Duodenal mucosa (tissue), 2 donors: ENCODE data around the gene LCN2.

Experiments
- H3K27ac ChIP-seq: one replicate; pipeline ENCODE4 v1.7.0; 2013; ENCODE audit warnings: low read depth, low read length
- H3K27me3 ChIP-seq, 2 donors: one replicate each; pipeline ENCODE4 v1.7.0; 2013; ENCODE audit warnings: low read length in 2 of 2, control low read depth in 1 of 2; ENCODE audit not compliant: insufficient read depth in 2 of 2, control insufficient read depth in 1 of 2
- H3K36me3 ChIP-seq, 2 donors: one replicate each; pipeline ENCODE4 v1.7.0; 2013; ENCODE audit warnings: low read length in 2 of 2, control low read depth in 1 of 2; ENCODE audit not compliant: insufficient read depth in 2 of 2, control insufficient read depth in 1 of 2
- H3K4me1 ChIP-seq, 2 donors: one replicate each; pipeline ENCODE4 v1.7.0; 2013; ENCODE audit warnings: low read length in 2 of 2, control low read depth in 1 of 2; ENCODE audit not compliant: insufficient read depth in 2 of 2, control insufficient read depth in 1 of 2
- H3K4me3 ChIP-seq, 2 donors: one replicate each; pipeline ENCODE4 v1.7.0; 2013; ENCODE audit warnings: low read length in 2 of 2, low read depth in 1 of 2
- H3K9ac ChIP-seq, 2 donors: one replicate each; pipeline ENCODE4 v1.7.0; 2013; ENCODE audit warnings: low read length in 2 of 2, low read depth in 1 of 2
- H3K9me3 ChIP-seq, 2 donors: one replicate each; pipeline ENCODE4 v1.7.0; 2013; ENCODE audit warnings: low read length in 2 of 2, control low read depth in 1 of 2; ENCODE audit not compliant: control insufficient read depth in 1 of 2

LCN2 gene

DNA sequence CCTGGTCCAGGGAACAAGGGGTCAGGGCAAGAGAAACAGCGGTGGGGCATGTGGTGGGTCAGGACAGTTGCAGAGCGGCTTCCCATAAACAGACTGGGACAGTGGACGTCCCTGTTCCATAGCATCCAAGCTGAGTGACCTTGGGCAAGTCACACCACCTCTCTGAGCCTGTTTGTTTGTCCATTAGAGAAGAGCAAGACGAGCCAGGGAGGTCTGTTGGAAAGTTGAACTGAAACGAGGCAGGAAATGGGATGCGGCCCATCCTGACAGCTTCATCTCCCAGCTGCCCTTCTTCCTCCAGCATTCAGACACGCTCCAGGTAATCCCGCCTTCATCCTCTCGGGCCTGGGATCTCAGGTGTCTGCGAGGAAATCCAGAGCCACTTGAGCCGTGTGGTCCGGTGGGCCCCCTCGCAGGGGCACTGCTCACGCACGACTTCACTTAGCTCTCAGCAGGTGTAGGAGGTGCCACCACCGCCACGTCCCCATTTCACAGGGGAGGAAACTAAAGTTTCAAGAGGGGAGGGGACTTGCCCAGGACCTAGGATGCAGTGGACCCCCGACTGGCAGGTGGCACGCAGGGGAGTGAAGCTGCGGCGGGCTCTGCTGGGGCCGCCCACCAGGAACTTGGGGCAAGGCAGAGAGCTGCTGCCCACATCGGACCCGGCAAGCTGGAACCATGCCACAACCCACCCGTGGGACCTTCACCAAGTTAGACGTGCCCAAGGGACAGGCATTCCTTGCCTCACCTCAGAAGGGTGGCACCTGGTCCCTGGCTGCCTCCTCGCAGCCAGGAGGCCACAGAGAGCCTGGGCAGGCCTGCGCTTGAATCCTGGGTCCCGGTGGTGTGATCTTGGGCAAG, 34.7 kb upstream of the LCN2 start:
- Histone ChIP-seq H3K9ac (peak overlapping the region; percentile 84 to 96), H3K9me3 (no peaks in the 10 kb centered on the region), H3K4me1 (peaks cover 19 to 26% of the 10 kb centered on the region in 2 donors), H3K4me3 (peak overlapping the region; percentile 66 to 74), H3K27ac (peak overlapping the region; percentile 91), H3K36me3 (peaks cover 0 to 9% of the 10 kb centered on the region in 2 donors), H3K27me3 (no peaks in the 10 kb centered on the region)

DNA sequence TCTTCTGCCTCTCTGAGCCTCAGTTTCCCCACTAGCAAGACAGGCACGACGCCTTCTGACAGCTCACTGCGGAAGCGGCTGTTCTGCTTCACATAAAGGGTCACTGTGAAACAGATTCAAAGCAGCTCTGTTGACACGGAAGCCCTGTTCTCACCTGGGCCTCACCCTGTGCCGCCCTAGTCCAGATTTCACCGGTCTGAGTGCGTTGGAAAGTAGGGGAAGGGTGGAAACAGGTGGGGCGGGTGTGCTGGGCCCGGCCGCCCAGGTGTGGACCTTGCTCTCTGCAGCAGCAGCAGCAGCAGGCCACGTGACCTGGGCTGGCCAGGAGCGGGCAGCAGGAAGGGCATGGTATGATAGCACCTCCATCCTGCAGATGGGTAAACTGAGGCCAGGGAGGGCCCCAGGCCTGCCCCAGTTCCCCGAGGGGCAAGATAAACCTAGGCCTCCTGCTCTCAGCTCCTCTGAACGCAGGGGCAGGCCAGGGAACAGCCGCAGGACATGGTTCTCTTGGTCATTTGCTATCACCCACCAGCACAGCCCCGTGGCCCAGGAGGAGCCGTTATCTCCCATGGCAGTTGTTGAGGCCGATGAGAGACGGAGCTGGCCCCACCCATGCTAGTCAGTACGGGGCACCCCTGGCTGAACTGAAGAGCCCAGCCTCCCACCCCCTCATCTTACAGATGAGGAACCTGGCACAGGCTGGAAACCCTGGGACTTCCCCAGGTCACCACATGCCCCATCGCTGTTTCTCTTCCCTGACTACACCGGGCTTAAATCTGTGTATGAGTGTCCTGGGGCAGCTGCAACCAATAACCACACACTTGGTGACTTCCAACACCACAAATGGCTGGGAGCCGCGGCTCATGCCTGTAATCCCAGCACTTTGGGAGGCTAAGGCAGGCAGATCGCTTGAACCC, 33.8 kb upstream of the LCN2 start:
- Histone ChIP-seq H3K27me3 (no peaks in the 10 kb centered on the region), H3K4me1 (peaks cover 18 to 23% of the 10 kb centered on the region in 2 donors), H3K4me3 (peak overlapping the region; percentile 66 to 74), H3K9ac (peak overlapping the region; percentile 84 to 96), H3K36me3 (peaks cover 0 to 13% of the 10 kb centered on the region in 2 donors), H3K9me3 (no peaks in the 10 kb centered on the region), H3K27ac (peak overlapping the region; percentile 91)

DNA sequence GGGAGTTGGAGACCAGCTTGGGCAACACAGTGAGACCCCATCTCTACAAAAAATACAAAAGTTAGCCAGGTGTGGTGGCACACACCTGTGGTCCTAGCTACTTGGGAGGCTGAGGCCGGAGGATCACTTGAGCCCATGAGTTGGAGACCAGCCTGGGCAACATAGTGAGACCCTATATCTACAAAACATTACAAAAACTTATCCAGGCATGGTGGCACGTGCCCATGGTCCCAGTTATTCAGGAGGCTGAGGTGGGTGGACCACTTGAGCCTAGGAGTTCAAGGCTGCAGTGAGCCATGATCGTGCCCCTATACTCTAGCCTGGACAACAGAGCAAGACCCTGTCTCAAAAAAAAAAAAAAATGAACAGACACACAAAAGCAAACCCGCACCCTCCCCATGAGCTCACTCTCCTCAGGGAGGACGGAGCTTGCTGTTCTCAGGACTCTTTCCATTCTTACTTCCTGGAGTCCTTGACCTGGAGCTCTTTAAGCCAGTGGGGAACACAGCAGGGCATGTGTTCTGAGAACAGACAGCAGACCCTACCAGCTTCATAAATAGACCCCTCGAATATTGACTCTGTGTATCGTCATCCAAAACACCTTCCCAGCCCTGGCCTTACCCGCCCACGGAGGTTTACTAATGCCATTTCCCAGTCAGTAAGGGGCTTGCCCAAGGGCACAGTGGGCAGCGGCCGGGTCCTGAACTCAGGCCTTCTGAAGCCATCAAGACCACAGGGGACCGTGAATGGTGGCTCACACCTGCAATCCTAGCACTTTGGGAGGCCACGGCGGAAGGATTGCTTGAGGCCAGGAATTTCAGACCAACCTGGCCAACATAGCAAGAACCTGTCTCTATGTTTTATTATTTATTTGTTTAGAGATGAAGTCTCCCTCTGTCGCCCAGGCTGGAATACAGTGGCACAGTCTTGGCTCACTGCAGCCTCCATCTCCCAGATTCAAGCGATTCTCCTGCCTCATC, 32.9 kb upstream of the LCN2 start:
- no peaks in the 10 kb centered on the region for H3K9me3 ChIP-seq
- no peaks in the 10 kb centered on the region for H3K27me3 ChIP-seq
- peak overlapping the region; percentile 37 to 51 for H3K9ac ChIP-seq
- H3K4me1 ChIP-seq, result peaks cover 18 to 23% of the 10 kb centered on the region in 2 donors
- no peak overlapping the region for H3K4me3 ChIP-seq
- peak overlapping the region; percentile 91 for H3K27ac ChIP-seq
- peaks cover 8 to 21% of the 10 kb centered on the region in 2 donors for H3K36me3 ChIP-seq

DNA sequence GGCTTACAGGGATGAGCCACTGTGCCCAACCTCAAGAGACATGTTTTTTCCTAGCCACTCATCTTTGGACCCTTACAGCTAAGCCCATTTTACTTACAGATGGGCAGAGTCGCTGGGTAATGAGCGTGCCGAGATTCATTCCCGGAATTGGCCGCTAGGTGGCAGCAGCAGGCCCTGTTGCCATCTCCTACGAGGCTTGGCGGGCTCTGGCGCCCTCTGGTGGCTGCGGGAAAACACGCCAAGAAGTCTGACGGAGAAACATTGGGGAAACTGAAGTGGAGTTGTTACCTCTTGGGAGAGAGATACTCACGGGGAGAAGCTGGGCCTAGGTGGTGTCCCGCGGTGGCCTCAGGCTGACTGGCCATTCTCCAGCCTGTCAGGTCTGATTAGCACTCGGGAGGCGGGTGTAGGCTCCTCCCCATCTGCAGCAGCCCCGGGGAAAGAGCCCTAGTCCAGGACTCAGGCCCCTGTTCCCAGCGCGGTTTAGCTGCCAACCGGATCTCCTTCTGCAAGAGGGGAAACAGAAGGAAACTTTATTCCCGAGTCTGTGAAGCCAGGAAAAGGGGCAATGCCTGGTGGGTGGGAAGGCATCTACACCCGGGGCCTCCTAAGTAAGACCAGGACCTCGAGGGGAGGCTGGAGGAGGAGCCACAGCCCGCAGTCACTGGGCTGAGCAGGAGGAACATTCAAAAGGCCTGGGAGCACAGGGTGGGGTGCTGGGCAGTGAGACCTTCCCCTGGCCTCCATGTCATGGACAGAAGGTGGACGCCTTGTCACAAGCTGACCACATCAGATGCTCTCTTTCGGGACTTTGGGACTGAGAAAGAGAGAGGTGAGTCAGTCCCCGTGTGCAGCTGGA, 31.4 kb upstream of the LCN2 start:
- H3K36me3 ChIP-seq, result peaks cover 10 to 32% of the 10 kb centered on the region in 2 donors
- no peak overlapping the region for H3K9ac ChIP-seq
- H3K27ac ChIP-seq, result no peak overlapping the region
- H3K9me3 ChIP-seq, result no peaks in the 10 kb centered on the region
- no peak overlapping the region for H3K4me3 ChIP-seq
- no peaks in the 10 kb centered on the region for H3K27me3 ChIP-seq
- H3K4me1 ChIP-seq, result peaks cover 18 to 23% of the 10 kb centered on the region in 2 donors

DNA sequence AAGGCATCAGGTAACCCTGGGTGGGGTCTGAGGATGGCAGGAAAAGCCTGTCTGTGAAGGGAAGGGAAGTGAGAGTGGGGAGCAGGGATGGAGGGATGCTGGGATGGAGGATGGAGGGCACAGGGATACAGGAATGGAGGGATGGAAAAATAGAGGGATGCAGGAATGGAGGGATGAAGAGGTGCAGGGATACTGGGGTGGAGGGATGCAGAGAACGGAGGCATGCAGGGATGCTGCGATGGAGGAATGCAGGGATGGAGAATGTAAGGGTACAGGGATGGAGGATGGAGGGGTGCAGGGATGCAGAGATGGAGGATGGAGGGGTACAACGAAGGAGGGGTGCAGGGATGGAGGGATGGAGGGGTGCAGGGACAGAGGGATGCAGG, 30.8 kb upstream of the LCN2 start:
- Histone ChIP-seq H3K4me3 (no peak overlapping the region), H3K9ac (no peak overlapping the region), H3K4me1 (peaks cover 18 to 22% of the 10 kb centered on the region in 2 donors), H3K36me3 (peaks cover 12 to 35% of the 10 kb centered on the region in 2 donors), H3K9me3 (no peaks in the 10 kb centered on the region), H3K27me3 (no peaks in the 10 kb centered on the region), H3K27ac (no peak overlapping the region)

DNA sequence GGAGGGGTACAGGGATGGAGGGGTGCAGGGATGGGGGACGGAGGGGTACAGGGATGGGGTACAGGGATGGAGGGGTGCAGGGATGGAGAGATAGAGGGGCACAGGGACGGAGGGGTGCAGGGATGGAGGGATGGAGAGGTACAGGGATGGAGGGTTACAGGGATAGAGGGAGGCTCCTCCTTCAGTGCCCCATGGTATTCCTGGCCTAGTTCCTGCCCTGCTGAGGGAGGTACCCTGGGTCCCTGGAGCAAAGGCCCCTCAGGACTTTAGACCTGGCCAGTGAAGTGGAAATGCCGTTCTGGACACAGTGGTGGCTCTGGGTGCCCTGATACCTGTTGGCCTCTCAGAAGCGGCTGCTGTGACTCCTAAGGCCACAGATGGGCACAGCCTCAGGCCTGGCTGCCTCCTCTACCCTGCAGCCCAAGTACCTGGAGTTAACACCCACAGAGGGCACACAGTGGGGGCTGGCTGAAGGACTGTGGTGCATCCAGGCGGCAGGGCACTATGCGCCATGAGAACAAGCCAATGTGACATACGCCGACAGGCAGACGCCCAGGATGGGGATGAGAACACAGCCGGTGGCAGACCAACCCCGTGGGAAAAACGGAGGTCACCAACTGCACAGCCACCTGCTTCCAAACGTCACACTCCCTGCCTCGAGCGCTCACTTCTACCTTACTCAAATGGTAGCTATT, 30.1 kb upstream of the LCN2 start:
- Histone ChIP-seq H3K4me3 (no peak overlapping the region), H3K9ac (no peak overlapping the region), H3K36me3 (peaks cover 12 to 37% of the 10 kb centered on the region in 2 donors)

DNA sequence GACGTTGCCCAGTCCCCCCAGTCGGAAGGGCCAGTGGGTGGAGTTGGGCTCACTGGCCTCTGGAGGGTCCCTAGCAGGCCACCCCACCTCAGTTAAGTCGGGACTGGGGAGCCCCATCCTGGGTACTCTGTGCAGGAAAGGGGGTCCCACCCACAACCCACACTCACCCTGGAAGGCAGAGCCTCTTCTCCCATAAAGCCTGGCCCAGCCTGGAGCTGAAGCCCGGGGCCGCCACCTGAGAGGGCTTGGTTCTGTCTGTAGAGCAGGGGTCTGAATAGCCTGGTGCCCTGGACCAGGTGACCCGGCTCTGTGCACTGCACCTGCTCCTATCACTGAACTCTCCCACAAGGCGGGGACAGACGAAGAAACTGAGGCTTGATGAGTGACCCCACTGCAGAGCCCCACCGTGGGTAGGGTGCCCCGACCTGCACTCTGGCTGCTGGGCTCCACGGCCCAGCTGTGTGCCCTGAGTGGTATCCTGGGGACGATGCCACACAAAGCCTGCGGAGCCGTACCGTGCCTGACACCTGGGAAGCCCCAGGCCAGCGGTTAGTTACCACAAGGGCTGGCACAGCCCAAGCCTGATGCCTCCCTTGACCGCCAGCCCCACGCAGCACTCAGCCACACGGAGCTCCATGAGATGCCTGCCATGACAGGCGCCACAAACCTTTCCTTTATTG, 29.1 kb upstream of the LCN2 start:
- H3K4me3 ChIP-seq, result no peak overlapping the region
- H3K27ac ChIP-seq, result no peak overlapping the region
- no peak overlapping the region for H3K9ac ChIP-seq
- H3K4me1 ChIP-seq, result peaks cover 22 to 23% of the 10 kb centered on the region in 2 donors
- H3K36me3 ChIP-seq, result peaks cover 17 to 40% of the 10 kb centered on the region in 2 donors
- H3K27me3 ChIP-seq, result no peaks in the 10 kb centered on the region
- no peaks in the 10 kb centered on the region for H3K9me3 ChIP-seq

More for the DNA sequence above, 30.1 kb upstream of the LCN2 start:
- Histone ChIP-seq H3K27ac (no peak overlapping the region), H3K9me3 (no peaks in the 10 kb centered on the region), H3K4me1 (peaks cover 18 to 19% of the 10 kb centered on the region in 2 donors), H3K27me3 (no peaks in the 10 kb centered on the region)

DNA sequence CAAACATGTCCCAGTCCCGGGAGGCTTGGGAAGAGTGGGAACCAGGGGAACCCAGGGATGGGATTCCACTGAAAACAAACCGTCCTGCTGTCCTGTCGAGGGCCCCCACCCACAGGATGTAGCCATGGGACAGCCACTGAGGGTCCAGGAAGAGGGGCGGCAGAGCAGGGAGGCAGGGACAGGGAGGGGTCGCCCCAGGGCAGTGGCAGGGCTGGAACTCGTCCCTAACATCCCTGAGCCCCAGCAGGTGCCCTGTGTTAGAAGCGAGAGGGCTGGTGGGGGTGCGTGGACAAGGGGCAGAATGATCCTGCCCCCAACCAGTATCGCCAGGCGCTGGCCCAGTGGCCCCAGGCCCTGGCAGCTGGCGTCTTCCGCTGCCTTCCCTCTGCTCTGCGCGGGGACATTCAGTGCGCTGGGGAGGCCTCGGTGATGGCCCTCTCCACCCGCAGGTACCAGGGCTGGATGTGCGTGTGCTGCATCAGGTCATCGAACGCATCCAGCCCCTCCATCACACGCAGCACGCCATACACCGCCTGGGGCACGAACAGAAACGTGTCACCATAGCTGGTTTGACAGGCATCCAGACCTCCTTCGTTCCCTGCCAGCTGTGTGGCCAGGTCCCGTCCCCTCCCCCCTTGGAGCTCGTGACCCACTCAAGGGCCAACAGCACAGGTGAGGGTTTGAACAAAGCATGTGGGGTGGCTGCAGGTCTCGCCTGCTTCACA, 28.4 kb upstream of the LCN2 start:
- H3K4me3 ChIP-seq, result no peak overlapping the region
- no peak overlapping the region for H3K27ac ChIP-seq
- H3K4me1 ChIP-seq, result peaks cover 22 to 24% of the 10 kb centered on the region in 2 donors
- H3K9me3 ChIP-seq, result no peaks in the 10 kb centered on the region
- H3K27me3 ChIP-seq, result no peaks in the 10 kb centered on the region
- H3K36me3 ChIP-seq, result peaks cover 17 to 40% of the 10 kb centered on the region in 2 donors
- no peak overlapping the region for H3K9ac ChIP-seq
